GM12801 (cell line): ENCODE results near the gene LTB4R.

Experiments used
- CTCF ChIP-seq: IDR thresholded peaks from one replicate; pipeline ENCODE4 v1.5.1; 2011; ENCODE audit warnings: control low read depth; ENCODE audit not compliant: insufficient read length; ENCODE audit errors: extremely low read depth

The LTB4R gene

DNA sequence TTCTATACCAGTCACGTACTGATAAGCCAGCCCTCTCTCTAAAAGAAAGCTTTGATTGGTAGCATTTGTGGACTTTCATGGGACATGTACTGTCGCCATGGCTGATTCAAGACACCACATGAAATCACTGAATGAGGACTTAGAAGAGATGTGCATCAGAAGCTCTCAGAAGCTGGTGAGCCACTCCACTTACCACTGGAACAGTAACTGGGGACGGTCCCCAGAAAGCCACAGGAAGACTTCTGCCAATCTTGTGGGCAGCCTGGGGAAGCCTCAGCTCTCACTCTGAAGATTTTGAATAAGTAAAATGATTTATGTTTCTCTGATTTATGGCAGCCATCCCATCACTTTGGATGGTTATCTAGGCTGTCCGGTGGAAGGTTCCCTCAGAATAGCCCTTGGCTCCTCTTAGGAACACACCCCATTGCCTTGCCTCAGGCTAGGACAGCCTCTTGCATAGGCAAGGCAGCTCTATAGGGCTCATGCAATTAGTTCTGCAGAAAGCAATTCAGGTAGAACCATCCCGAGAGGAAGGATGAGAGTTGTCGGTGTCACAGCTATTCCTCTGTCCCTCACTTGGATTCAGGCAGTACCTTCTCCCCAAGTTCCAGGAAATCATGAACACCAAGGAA, 21.5 kb upstream of the LTB4R start:
- no peak for TF ChIP-seq CTCF

GRCh38 chr14:24290746-24291145, 20.6 kb upstream of the LTB4R start:
- TF ChIP-seq CTCF: no peak

GRCh38 chr14:24291446-24292117, 19.7 kb upstream of the LTB4R start:
- no peak for TF ChIP-seq CTCF

DNA sequence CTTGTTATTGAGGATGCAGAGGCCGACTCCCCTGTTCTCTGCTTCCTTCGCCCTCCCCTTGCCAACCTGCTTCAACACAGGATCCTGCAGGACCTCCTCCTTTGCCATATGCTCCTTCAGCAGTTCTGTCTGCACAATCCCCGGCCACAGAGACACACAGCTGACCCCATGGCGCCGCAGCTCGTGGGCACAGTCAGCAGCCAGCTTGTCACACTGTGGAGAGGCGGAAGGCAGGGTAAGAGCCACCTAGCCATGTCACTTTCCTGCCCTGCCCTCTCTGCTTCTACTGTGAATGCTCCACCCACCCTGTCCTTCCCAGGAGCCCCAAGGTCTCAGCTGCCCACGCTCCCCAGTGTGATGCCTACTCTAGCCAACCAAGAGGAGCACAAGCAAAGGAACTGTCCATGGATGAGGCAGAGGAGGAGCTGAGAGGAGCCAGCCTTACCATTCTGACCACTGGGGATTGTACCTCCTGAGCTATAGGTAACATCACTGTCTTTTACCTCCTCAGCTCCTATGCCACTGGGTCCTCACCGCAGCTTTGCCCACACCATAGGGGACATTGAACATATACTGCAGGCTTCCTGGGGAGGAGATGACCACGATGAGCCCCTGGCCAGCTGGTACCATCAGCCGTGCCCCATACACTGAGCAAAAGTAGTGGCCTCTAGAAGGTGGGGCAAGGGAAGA, 19.0 kb upstream of the LTB4R start:
- TF ChIP-seq CTCF: no peak

DNA sequence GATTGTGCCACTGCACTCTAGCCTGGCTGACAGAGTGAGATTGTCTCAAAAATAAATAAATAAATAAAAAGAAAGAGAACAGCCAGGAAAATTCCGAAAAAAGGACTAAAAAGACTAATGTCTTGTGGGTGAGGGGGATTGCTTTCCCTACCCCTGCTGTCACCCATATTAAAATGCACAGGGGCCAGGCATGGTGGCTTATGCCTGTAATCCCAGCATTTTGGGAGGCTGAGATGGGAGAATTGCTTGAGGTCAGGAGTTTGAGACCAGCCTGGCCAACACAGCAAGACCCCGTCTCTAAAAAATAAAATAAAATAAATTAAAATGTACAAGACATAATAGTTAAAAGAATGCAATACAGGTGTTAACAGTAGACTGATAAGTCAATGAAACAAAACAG, 17.8 kb upstream of the LTB4R start:
- TF ChIP-seq CTCF: no peak

- peak; percentile 21 for TF ChIP-seq CTCF
These were observed 14.8 kb upstream of the LTB4R start for GRCh38 chr14:24296341-24297157.
